Stimulated activated CD8-positive, alpha-beta memory T cell treated with anti-CD3 and anti-CD28 coated beads, Interleukin-12 subunit alpha, Interleukin-12 subunit beta, amount 100 ng/mL, for 4 hours (primary cell): ENCODE measurements around the gene ETDC.
"Not testable (repeated sequence)": the region's sequence is repeated elsewhere in the genome, so short reads cannot be mapped to it uniquely, and the experiment has no call there.

Experiments
- DNase-seq: peaks from one replicate; pipeline ENCODE4 v3.0.0-alpha.2; 2020; ENCODE audit warnings: low read depth

The ETDC gene

GRCh38 chrX:135309430-135309923 is at the start of gene ETDC:
TSS of gene ETDC (plus strand) at chrX:135309480. CDS start at chrX:135309480, 0 bp downstream.
- no peak for DNase-seq

GRCh38 chrX:135260976-135261375 is 48.3 kb upstream of the ETDC start:
- DNase-seq, result not testable (repeated sequence)

GRCh38 chrX:135263376-135263775 is 45.9 kb upstream of the ETDC start:
- DNase-seq, result not testable (repeated sequence)

- no peak for DNase-seq
These were observed 45.1 kb upstream of the ETDC start for GRCh38 chrX:135264206-135264605.

- no peak for DNase-seq
These were observed 36.1 kb upstream of the ETDC start for GRCh38 chrX:135273162-135273561.

- no peak for DNase-seq
These were observed 33.3 kb upstream of the ETDC start for GRCh38 chrX:135275973-135276372.

- no peak for DNase-seq
These were observed 21.9 kb upstream of the ETDC start for GRCh38 chrX:135287266-135287823.

GRCh38 chrX:135295238-135295943 is 13.9 kb upstream of the ETDC start:
- peak; percentile 30 for DNase-seq

GRCh38 chrX:135295944-135296305 is 13.4 kb upstream of the ETDC start:
- no peak for DNase-seq

GRCh38 chrX:135302269-135302873 is 6.9 kb upstream of the ETDC start:
- DNase-seq, result no peak

GRCh38 chrX:135304741-135305140 is 4.5 kb upstream of the ETDC start:
- no peak for DNase-seq

GRCh38 chrX:135307171-135307570 is 2.1 kb upstream of the ETDC start:
- no peak for DNase-seq

GRCh38 chrX:135308345-135308855 is 880 bp upstream of the ETDC start:
- no peak for DNase-seq

- DNase-seq, result no peak
These were observed 6.6 kb downstream of the ETDC start for GRCh38 chrX:135315864-135316263.

- no peak for DNase-seq
These were observed 15.2 kb downstream of the ETDC start for GRCh38 chrX:135324463-135324862.

GRCh38 chrX:135325036-135325818 is 15.9 kb downstream of the ETDC start:
- not testable (repeated sequence) for DNase-seq

GRCh38 chrX:135327299-135327698 is 18.0 kb downstream of the ETDC start:
- no peak for DNase-seq

GRCh38 chrX:135328421-135329005 is 19.2 kb downstream of the ETDC start:
- DNase-seq, result no peak

GRCh38 chrX:135330706-135331105 is 21.4 kb downstream of the ETDC start:
- no peak for DNase-seq

- DNase-seq, result no peak
These were observed 22.2 kb downstream of the ETDC start for GRCh38 chrX:135331525-135331924.

- no peak for DNase-seq
These were observed 31.6 kb downstream of the ETDC start for GRCh38 chrX:135340831-135341230.

GRCh38 chrX:135345107-135345589 is 35.9 kb downstream of the ETDC start:
- DNase-seq, result no peak
